IMR-90 (cell line): ENCODE measurements around the gene FNDC3A. TPM values are rescaled to one million over a fixed set of nuclear protein-coding genes. Genes with fewer than 3 reads are reported as not detected.

Source experiments
- ATAC-seq: fragments of 200-7000 bp; cut with Tn5 transposase; 2 replicates; pipeline ENCODE4 v1.9.1; 2020; ENCODE audit warnings: low read depth, mild to moderate bottlenecking, moderate library complexity
- BruUV-seq: library from RNA; stranded (reverse); fragments of 400-500 nt; replicated peaks from 2 replicates; lab custom pipeline; 2021; lab: Mats Ljungman, UMichigan
- CTCF ChIA-PET: fragments of 300-600 bp; formaldehyde crosslinking; extraction: SDS; loops from one replicate; lab custom pipeline; 2021; ENCODE audit warnings: antibody characterized with exemption; lab: Yijun Ruan, JAX
- POLR2A ChIA-PET: fragments of 300-600 bp; sonication (Branson Sonifier 250); formaldehyde crosslinking; loops from one replicate; lab custom pipeline; 2022; ENCODE audit warnings: antibody characterized with exemption; ENCODE audit not compliant: unreplicated experiment; lab: Charles Lee
- DNase-seq: peaks from one replicate; pipeline ENCODE4 v3.0.0; 2013
- H2AFZ ChIP-seq: replicated peaks from 2 replicates; pipeline ENCODE3; 2013; ENCODE audit warnings: low read length, mild to moderate bottlenecking; ENCODE audit not compliant: poor library complexity
- H2AK5ac ChIP-seq: 2 replicates; pipeline ENCODE4 v1.6.1; 2013; ENCODE audit warnings: low read depth, low read length, inconsistent platforms
- H2AK9ac ChIP-seq: replicated peaks from 2 replicates; pipeline ENCODE3; 2013; ENCODE audit warnings: mild to moderate bottlenecking, low read depth, low read length, moderate library complexity; ENCODE audit not compliant: poor library complexity
- H2BK120ac ChIP-seq: 2 replicates; pipeline ENCODE4 v1.6.1; 2013; ENCODE audit warnings: low read depth, low read length, inconsistent platforms
- H2BK15ac ChIP-seq: 3 replicates; pipeline ENCODE4 v1.6.1; 2013; ENCODE audit warnings: low read depth, low read length, inconsistent platforms
- H2BK20ac ChIP-seq: 2 replicates; pipeline ENCODE4 v1.6.1; 2013; ENCODE audit warnings: low read depth, mild to moderate bottlenecking, inconsistent platforms, low read length, moderate library complexity
- H2BK5ac ChIP-seq: 2 replicates; pipeline ENCODE4 v1.6.1; 2013; ENCODE audit warnings: mild to moderate bottlenecking, low read depth, low read length, inconsistent platforms; ENCODE audit not compliant: poor library complexity, severe bottlenecking
- H3K14ac ChIP-seq: replicated peaks from 2 replicates; pipeline ENCODE4 v1.6.1; 2013; ENCODE audit warnings: low read depth, low read length, inconsistent platforms
- H3K18ac ChIP-seq: 2 replicates; pipeline ENCODE4 v1.6.1; 2013; ENCODE audit warnings: low read depth, low read length, control low read depth
- H3K23ac ChIP-seq: 2 replicates; pipeline ENCODE4 v1.6.1; 2013; ENCODE audit warnings: low read depth, low read length, inconsistent platforms
- H3K27ac ChIP-seq: 2 replicates; pipeline ENCODE4 v1.5.1; 2013; ENCODE audit warnings: mild to moderate bottlenecking, control low read depth, low read length; ENCODE audit not compliant: insufficient read depth
- H3K27me3 ChIP-seq: 2 replicates; pipeline ENCODE4 v1.6.1; 2013; ENCODE audit warnings: low read length; ENCODE audit not compliant: control insufficient read depth, insufficient read depth
- H3K36me3 ChIP-seq: 2 replicates; pipeline ENCODE4 v1.6.1; 2013; ENCODE audit warnings: low read length, mixed read lengths; ENCODE audit not compliant: control insufficient read depth, insufficient read depth
- H3K4ac ChIP-seq: 2 replicates; pipeline ENCODE4 v1.6.1; 2013; ENCODE audit warnings: low read depth, low read length, inconsistent platforms
- H3K4me1 ChIP-seq: 2 replicates; pipeline ENCODE4 v1.6.1; 2013; ENCODE audit warnings: low read length, mixed read lengths; ENCODE audit not compliant: control insufficient read depth, insufficient read depth
- H3K4me2 ChIP-seq: 2 replicates; pipeline ENCODE4 v1.6.1; 2013; ENCODE audit warnings: low read depth, mild to moderate bottlenecking, control low read depth, low read length, moderate library complexity
- H3K4me3 ChIP-seq: 2 replicates; pipeline ENCODE4 v1.5.1; 2013; ENCODE audit warnings: low read depth, mild to moderate bottlenecking, control low read depth, low read length, moderate library complexity; ENCODE audit not compliant: insufficient read depth
- H3K56ac ChIP-seq: 2 replicates; pipeline ENCODE4 v1.6.1; 2013; ENCODE audit warnings: low read length, inconsistent platforms; ENCODE audit not compliant: insufficient read depth; ENCODE audit errors: extremely low read depth
- H3K79me1 ChIP-seq, 2 experiments: 2 replicates each; pipeline ENCODE4 v1.6.1; 2013; ENCODE audit warnings: low read length in 2 of 2, inconsistent platforms in 1 of 2, low read depth in 1 of 2
- H3K9ac ChIP-seq: 2 replicates; pipeline ENCODE4 v1.6.1; 2013; ENCODE audit warnings: low read depth, low read length, control low read depth
- H3K9me1 ChIP-seq: 2 replicates; pipeline ENCODE4 v1.6.1; 2013; ENCODE audit warnings: low read length, inconsistent platforms; ENCODE audit not compliant: insufficient read depth
- H3K9me3 ChIP-seq: 2 replicates; pipeline ENCODE4 v1.6.1; 2013; ENCODE audit warnings: low read length; ENCODE audit not compliant: control insufficient read depth, insufficient read depth
- H4K20me1 ChIP-seq: 2 replicates; pipeline ENCODE4 v1.6.1; 2013; ENCODE audit warnings: low read length, inconsistent platforms; ENCODE audit not compliant: insufficient read depth
- H4K5ac ChIP-seq: 2 replicates; pipeline ENCODE4 v1.6.1; 2013; ENCODE audit warnings: mild to moderate bottlenecking, low read depth, low read length, control low read depth
- H4K8ac ChIP-seq, 2 experiments: 2 replicates each; pipeline ENCODE4 v1.6.1; 2013; ENCODE audit warnings: low read depth in 2 of 2, low read length in 2 of 2, control low read depth in 1 of 2, inconsistent platforms in 1 of 2
- H4K91ac ChIP-seq: 2 replicates; pipeline ENCODE4 v1.6.1; 2013; ENCODE audit warnings: low read depth, low read length, inconsistent platforms; ENCODE audit not compliant: insufficient read depth
- BHLHE40 ChIP-seq: fragments of 150-350 bp; IDR thresholded peaks from 2 replicates; pipeline ENCODE4 v1.6.1; 2016; ENCODE audit warnings: mild to moderate bottlenecking, low read depth, low read length
- CEBPB ChIP-seq: IDR thresholded peaks from 2 replicates; pipeline ENCODE4 v1.6.1; 2012; ENCODE audit warnings: low read depth, low read length, improper control_type of control experiment
- CHD1 ChIP-seq: IDR thresholded peaks from 2 replicates; pipeline ENCODE4 v1.6.1; 2012; ENCODE audit warnings: low read depth, low read length, improper control_type of control experiment
- CTCF ChIP-seq: conservative IDR thresholded peaks from 2 replicates; pipeline ENCODE4 v1.5.1; 2012; ENCODE audit warnings: mild to moderate bottlenecking, low read depth, low read length, improper control_type of control experiment
- ELK1 ChIP-seq: fragments of 150-350 bp; IDR thresholded peaks from 2 replicates; pipeline ENCODE4 v1.6.1; 2016; ENCODE audit warnings: low read depth, mild to moderate bottlenecking, low read length, moderate library complexity, borderline replicate concordance
- FOS ChIP-seq: fragments of 150-350 bp; IDR thresholded peaks from 2 replicates; pipeline ENCODE4 v1.6.1; 2016; ENCODE audit warnings: low read depth, low read length
- MAFK ChIP-seq: IDR thresholded peaks from 2 replicates; pipeline ENCODE4 v1.6.1; 2012; ENCODE audit warnings: low read depth, low read length, improper control_type of control experiment
- MAZ ChIP-seq: IDR thresholded peaks from 2 replicates; pipeline ENCODE4 v1.6.1; 2012; ENCODE audit warnings: low read depth, mild to moderate bottlenecking, low read length, improper control_type of control experiment, moderate library complexity, borderline replicate concordance
- MXI1 ChIP-seq: IDR thresholded peaks from 2 replicates; pipeline ENCODE4 v1.6.1; 2012; ENCODE audit warnings: low read depth, mild to moderate bottlenecking, low read length, moderate library complexity, borderline replicate concordance
- NFE2L2 ChIP-seq: fragments of 150-350 bp; IDR thresholded peaks from 2 replicates; pipeline ENCODE4 v1.6.1; 2016; ENCODE audit warnings: low read depth, mild to moderate bottlenecking, low read length
- POLR2A ChIP-seq: IDR thresholded peaks from 2 replicates; pipeline ENCODE4 v1.6.1; 2012; ENCODE audit warnings: mild to moderate bottlenecking, low read depth, low read length
- RAD21 ChIP-seq: IDR thresholded peaks from 2 replicates; pipeline ENCODE4 v1.6.1; 2012; ENCODE audit warnings: low read length, improper control_type of control experiment
- RCOR1 ChIP-seq: IDR thresholded peaks from 2 replicates; pipeline ENCODE4 v1.6.1; 2012; ENCODE audit warnings: mild to moderate bottlenecking, low read length, improper control_type of control experiment; ENCODE audit not compliant: insufficient replicate concordance
- RFX5 ChIP-seq: IDR thresholded peaks from 2 replicates; pipeline ENCODE4 v1.8.0; 2012; ENCODE audit warnings: low read depth, mild to moderate bottlenecking, low read length, moderate library complexity
- SMC3 ChIP-seq: fragments of 150-350 bp; IDR thresholded peaks from 2 replicates; pipeline ENCODE4 v1.6.1; 2016; ENCODE audit warnings: low read depth, mild to moderate bottlenecking, antibody characterized with exemption, low read length, moderate library complexity
- WGBS, 2 experiments: methylation state at CpG; one replicate each; pipeline versions ENCODE4 v1.1.5 to v1.1.7; 2013; ENCODE audit warnings: missing lambda C conversion rate in 2 of 2; ENCODE audit not compliant: insufficient read length in 1 of 2; ENCODE audit errors: extremely low coverage in 2 of 2; 5-methylcytosine and 5-hydroxymethylcytosine counted together
- dilution Hi-C: fragments of 300-500 bp; cut with HindIII; formaldehyde crosslinking; loops from one replicate; pipeline ENCODE4 v1.14.3; 2018; ENCODE audit warnings: low sequenced_read_pairs; ENCODE audit not compliant: unreplicated experiment
- in situ Hi-C: fragments of 300-500 bp; cut with MboI; formaldehyde crosslinking; loops from 3 replicates; pipeline ENCODE4 v1.14.3; 2019; ENCODE audit warnings: low sequenced_read_pairs, inconsistent platforms, mixed read lengths
- intact Hi-C: fragments of 100-400 bp; cut with micrococcal nuclease; formaldehyde crosslinking; loops from 2 replicates; pipeline ENCODE4 v1.10.0; 2022
- polyA plus RNA-seq, 3 experiments: library from polyadenylated mRNA; depleted of rRNA; stranded (reverse); fragments of >200 nt; gene quantifications; 2 replicates each; pipeline ENCODE4 v1.2.3, GENCODE V29; 2012; ENCODE audit warnings: low replicate concordance in 1 of 3
- total RNA-seq: library from RNA; depleted of rRNA; stranded (reverse); fragments of >200 nt; gene quantifications from 2 replicates; pipeline ENCODE4 v1.2.3, GENCODE V29; 2012
- TF ChIP-seq, protein P1 (sequence below): fragments of 150-350 bp; IDR thresholded peaks from 2 replicates; pipeline ENCODE4 v1.6.1; 2017; ENCODE audit warnings: mild to moderate bottlenecking, antibody characterized with exemption, low read length, low read depth

The FNDC3A gene
- total and polyA plus RNA-seq, 2 of the 4 experiments (the other 2 are of a cell fraction): 29.2 to 60.4 TPM

- Histone ChIP-seq H3K18ac (no peak overlapping the region), H3K23ac (no peak overlapping the region), H3K9me3 (peaks cover 5% of the 10 kb centered on the region), H2BK15ac (no peak overlapping the region), H3K56ac (no peak overlapping the region), H3K4me3 (no peak overlapping the region), H2AK5ac (no peak overlapping the region), H3K4me1 (peaks cover 5% of the 10 kb centered on the region), H4K8ac (no peak overlapping the region), H3K14ac (no peak overlapping the region), H3K27ac (no peak overlapping the region), H4K91ac (no peak overlapping the region), H4K20me1 (no peaks in the 10 kb centered on the region; the same call in 1 of the 2 replicates), H3K79me1 (peaks cover 15 to 24% of the 10 kb centered on the region in 2 experiments; a peak in 3 of 4 replicates), H3K4me2 (no peak overlapping the region), H2BK20ac (no peak overlapping the region), H4K5ac (no peak overlapping the region), H2AK9ac (no peak overlapping the region), H3K9ac (no peak overlapping the region), H3K9me1 (no peaks in the 10 kb centered on the region), H3K36me3 (peaks cover 5% of the 10 kb centered on the region), H3K4ac (no peak overlapping the region), H2BK5ac (no peak overlapping the region), H3K27me3 (no peaks in the 10 kb centered on the region), H2BK120ac (no peak overlapping the region), H2AFZ (no peak overlapping the region)
- in situ Hi-C loops (no loop called here), intact Hi-C loops (no loop called here), dilution Hi-C loops (no loop called here)
- CTCF ChIA-PET: interaction anchor here (0.6 kb wide), 1 partner anchor 1657 kb away, joined by 4 read pairs; no protein-coding TSS in a partner anchor
- WGBS, 2 experiments: no CpG with 5 or more reads among the region's 1 CpG
- POLR2A ChIA-PET: no interaction called here
- BruUV-seq: no TSS peak
- TF ChIP-seq CEBPB (no peak), MAZ (no peak), FOS (no peak), ELK1 (no peak), RAD21 (no peak), RCOR1 (no peak), MXI1 (no peak), CTCF (no peak), NFE2L2 (no peak), RFX5 (no peak), CHD1 (no peak), MAFK (no peak), BHLHE40 (no peak), POLR2A (no peak), SMC3 (no peak)
- TF ChIP-seq, protein P1, sequence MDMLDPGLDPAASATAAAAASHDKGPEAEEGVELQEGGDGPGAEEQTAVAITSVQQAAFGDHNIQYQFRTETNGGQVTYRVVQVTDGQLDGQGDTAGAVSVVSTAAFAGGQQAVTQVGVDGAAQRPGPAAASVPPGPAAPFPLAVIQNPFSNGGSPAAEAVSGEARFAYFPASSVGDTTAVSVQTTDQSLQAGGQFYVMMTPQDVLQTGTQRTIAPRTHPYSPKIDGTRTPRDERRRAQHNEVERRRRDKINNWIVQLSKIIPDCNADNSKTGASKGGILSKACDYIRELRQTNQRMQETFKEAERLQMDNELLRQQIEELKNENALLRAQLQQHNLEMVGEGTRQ: no peak
- DNase-seq: no peak
- ATAC-seq: no peak
Measured at GRCh38 chr13:48990900-48991299, 15.2 kb downstream of the FNDC3A start.
